Trophoblast cell (in vitro differentiated cells and primary cell): ENCODE measurements around the gene BRD4.

ENCODE experiments used
- DNase-seq, 2 donors: peaks; one replicate each; pipeline ENCODE4 v3.0.0-alpha.2; 2016
- H2AFZ ChIP-seq: 2 replicates; pipeline ENCODE4 v1.6.1; 2013; ENCODE audit warnings: low read length, moderate library complexity, mild to moderate bottlenecking; ENCODE audit not compliant: insufficient read depth, poor library complexity
- H2AK5ac ChIP-seq: 2 replicates; pipeline ENCODE4 v1.6.1; 2013; ENCODE audit warnings: mild to moderate bottlenecking, low read length
- H2BK120ac ChIP-seq: 2 replicates; pipeline ENCODE4 v1.6.1; 2013; ENCODE audit warnings: low read length, mild to moderate bottlenecking, moderate library complexity; ENCODE audit not compliant: insufficient read depth, poor library complexity
- H2BK12ac ChIP-seq: 2 replicates; pipeline ENCODE4 v1.6.1; 2013; ENCODE audit warnings: mild to moderate bottlenecking, low read length, moderate library complexity
- H2BK5ac ChIP-seq: 2 replicates; pipeline ENCODE4 v1.6.1; 2013; ENCODE audit warnings: low read length, low read depth, moderate library complexity, mild to moderate bottlenecking; ENCODE audit not compliant: poor library complexity
- H3K14ac ChIP-seq: 2 replicates; pipeline ENCODE4 v1.6.1; 2013; ENCODE audit warnings: mild to moderate bottlenecking, low read length
- H3K18ac ChIP-seq: 2 replicates; pipeline ENCODE4 v1.6.1; 2013; ENCODE audit warnings: mild to moderate bottlenecking, low read length
- H3K23ac ChIP-seq: 2 replicates; pipeline ENCODE4 v1.6.1; 2013; ENCODE audit warnings: low read length
- H3K27ac ChIP-seq: 2 replicates; pipeline ENCODE4 v1.5.1; 2013; ENCODE audit warnings: low read depth, mild to moderate bottlenecking, inconsistent platforms, low read length, moderate library complexity
- H3K27me3 ChIP-seq: 2 replicates; pipeline ENCODE4 v1.6.1; 2013; ENCODE audit warnings: inconsistent platforms, mild to moderate bottlenecking, low read length, moderate library complexity; ENCODE audit not compliant: insufficient read depth
- H3K36me3 ChIP-seq, 2 experiments: 1 replicate in 1 of 2; 2 replicates in 1 of 2; pipeline ENCODE4 v1.6.1; 2013; ENCODE audit warnings: low read length in 2 of 2, mild to moderate bottlenecking in 2 of 2, moderate library complexity in 1 of 2; ENCODE audit not compliant: insufficient read depth in 2 of 2, control insufficient read depth in 1 of 2
- H3K4ac ChIP-seq: 2 replicates; pipeline ENCODE4 v1.6.1; 2013; ENCODE audit warnings: low read depth, mild to moderate bottlenecking, low read length, moderate library complexity
- H3K4me1 ChIP-seq, 2 experiments: 1 replicate in 1 of 2; 2 replicates in 1 of 2; pipeline ENCODE4 v1.6.1; 2013; ENCODE audit warnings: low read length in 2 of 2, mild to moderate bottlenecking in 2 of 2, moderate library complexity in 1 of 2; ENCODE audit not compliant: insufficient read depth in 2 of 2, control insufficient read depth in 1 of 2
- H3K4me2 ChIP-seq: 2 replicates; pipeline ENCODE4 v1.6.1; 2013; ENCODE audit warnings: inconsistent platforms, mild to moderate bottlenecking, low read length, moderate library complexity
- H3K4me3 ChIP-seq: 2 replicates; pipeline ENCODE4 v1.5.1; 2013; ENCODE audit warnings: mild to moderate bottlenecking, low read depth, low read length, inconsistent platforms
- H3K79me1 ChIP-seq: one replicate; pipeline ENCODE4 v1.6.1; 2013; ENCODE audit warnings: low read length
- H3K79me2 ChIP-seq: 2 replicates; pipeline ENCODE4 v1.6.1; 2013; ENCODE audit warnings: low read length, mild to moderate bottlenecking; ENCODE audit not compliant: control insufficient read depth, insufficient read depth, poor library complexity
- H3K9ac ChIP-seq: 2 replicates; pipeline ENCODE4 v1.6.1; 2013; ENCODE audit warnings: mild to moderate bottlenecking, low read length
- H3K9me3 ChIP-seq: 2 replicates; pipeline ENCODE4 v1.6.1; 2013; ENCODE audit warnings: low read depth, mild to moderate bottlenecking, control low read depth, inconsistent platforms, low read length; ENCODE audit not compliant: insufficient read depth
- H4K12ac ChIP-seq: 2 replicates; pipeline ENCODE4 v1.6.1; 2013; ENCODE audit warnings: low read depth, mild to moderate bottlenecking, low read length, moderate library complexity
- H4K8ac ChIP-seq: 2 replicates; pipeline ENCODE4 v1.6.1; 2013; ENCODE audit warnings: low read depth, mild to moderate bottlenecking, low read length, moderate library complexity
- H4K91ac ChIP-seq: one replicate; pipeline ENCODE4 v1.6.1; 2013; ENCODE audit warnings: low read depth, mild to moderate bottlenecking, low read length, moderate library complexity
- WGBS: extraction: QIAGEN DNeasy Blood & Tissue Kit; methylation state at CpG from one replicate; pipeline ENCODE4 v1.1.7; 2013; ENCODE audit warnings: missing lambda C conversion rate; ENCODE audit not compliant: insufficient read length, insufficient coverage; ENCODE audit errors: extremely low coverage; 5-methylcytosine and 5-hydroxymethylcytosine counted together

The BRD4 gene

DNA sequence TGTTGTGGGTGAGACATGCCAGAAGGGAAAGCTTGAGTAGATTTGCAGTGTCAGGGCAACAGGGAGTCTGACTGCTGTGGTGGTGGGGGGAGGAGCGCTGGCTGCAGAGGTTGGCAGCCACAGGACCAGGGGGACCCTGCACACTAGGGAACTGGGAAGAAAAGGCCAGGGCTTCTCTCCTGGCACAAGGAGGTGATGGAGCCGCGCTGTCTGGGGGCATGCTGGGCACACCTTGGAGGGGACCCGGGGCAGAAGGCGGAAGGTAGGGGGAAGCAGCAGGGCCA is 86.2 kb downstream of the BRD4 start:
- no peak for DNase-seq
- Histone ChIP-seq H3K4me1 (peaks cover 25 to 26% of the 10 kb centered on the region in 2 experiments), H3K18ac (peak overlapping the region; percentile 13), H3K9ac (no peak overlapping the region), H2BK5ac (no peak overlapping the region), H3K9me3 (no peaks in the 10 kb centered on the region), H2BK12ac (no peak overlapping the region), H4K8ac (no peak overlapping the region), H3K79me2 (peaks cover 4% of the 10 kb centered on the region), H3K36me3 (peaks cover 76 to 82% of the 10 kb centered on the region in 2 experiments), H2AK5ac (no peak overlapping the region), H2BK120ac (no peak overlapping the region), H3K14ac (no peak overlapping the region), H3K4me3 (no peak overlapping the region), H2AFZ (no peak overlapping the region), H3K79me1 (peaks cover 14% of the 10 kb centered on the region), H3K27ac (no peak overlapping the region), H3K4me2 (no peak overlapping the region), H3K23ac (no peak overlapping the region), H3K27me3 (no peaks in the 10 kb centered on the region), H4K91ac (no peak overlapping the region), H3K4ac (no peak overlapping the region), H4K12ac (no peak overlapping the region)
- no CpG with 5 or more reads among the region's 5 CpGs for WGBS

DNA sequence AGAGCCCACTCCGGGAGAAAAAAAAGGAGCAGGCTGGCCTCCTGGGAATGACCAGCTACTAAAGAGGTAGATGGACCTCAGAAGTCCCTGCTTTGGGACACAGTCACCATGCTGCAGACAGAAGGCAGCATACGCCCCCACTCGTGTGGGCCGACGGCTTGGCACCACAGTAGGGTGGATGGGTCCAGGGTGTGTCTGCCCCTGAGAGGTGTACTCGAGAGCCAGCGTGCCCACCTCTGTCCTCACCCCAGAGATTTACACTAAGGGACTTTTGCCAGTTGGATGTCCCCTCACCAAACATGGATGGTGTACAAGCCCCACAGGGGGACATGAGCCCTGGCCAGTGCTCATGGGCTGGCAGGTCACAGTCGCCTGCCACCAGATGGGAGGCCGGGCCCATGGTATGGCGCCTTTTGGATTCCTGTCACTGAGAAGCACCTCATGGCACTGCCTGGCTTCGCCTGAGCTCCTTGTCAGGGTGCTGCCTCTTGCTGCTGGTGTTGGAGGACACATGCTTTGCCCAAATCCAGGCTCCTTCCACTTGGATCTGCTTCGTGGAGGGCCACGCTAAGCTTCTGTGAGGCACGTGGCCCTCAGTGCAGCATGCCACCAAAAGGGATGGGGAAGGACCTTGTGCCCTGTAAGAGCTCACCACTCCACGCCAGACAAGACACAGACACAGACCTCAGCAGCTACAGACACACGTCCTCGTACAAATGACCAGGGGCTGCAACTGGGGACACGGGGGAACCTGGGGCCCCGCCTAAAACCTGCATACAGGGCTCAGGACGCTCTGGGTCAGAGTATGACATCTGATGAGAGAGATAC is 86.8 kb downstream of the BRD4 start:
- Histone ChIP-seq H3K27ac (no peak overlapping the region), H3K9me3 (no peaks in the 10 kb centered on the region), H3K4me2 (no peak overlapping the region), H3K4ac (no peak overlapping the region), H3K79me1 (peaks cover 12% of the 10 kb centered on the region), H2BK12ac (no peak overlapping the region), H3K23ac (no peak overlapping the region), H2BK5ac (no peak overlapping the region), H2AFZ (no peak overlapping the region), H3K36me3 (peaks cover 82% of the 10 kb centered on the region in 2 experiments), H3K79me2 (peaks cover 4% of the 10 kb centered on the region), H3K18ac (peak overlapping the region; percentile 8), H2BK120ac (no peak overlapping the region), H3K4me1 (peaks cover 20 to 21% of the 10 kb centered on the region in 2 experiments), H4K8ac (no peak overlapping the region), H3K14ac (no peak overlapping the region), H3K27me3 (no peaks in the 10 kb centered on the region), H3K4me3 (no peak overlapping the region), H4K12ac (no peak overlapping the region), H3K9ac (no peak overlapping the region), H2AK5ac (no peak overlapping the region), H4K91ac (no peak overlapping the region)
- no CpG with 5 or more reads among the region's 20 CpGs for WGBS
- DNase-seq: no peak

DNA sequence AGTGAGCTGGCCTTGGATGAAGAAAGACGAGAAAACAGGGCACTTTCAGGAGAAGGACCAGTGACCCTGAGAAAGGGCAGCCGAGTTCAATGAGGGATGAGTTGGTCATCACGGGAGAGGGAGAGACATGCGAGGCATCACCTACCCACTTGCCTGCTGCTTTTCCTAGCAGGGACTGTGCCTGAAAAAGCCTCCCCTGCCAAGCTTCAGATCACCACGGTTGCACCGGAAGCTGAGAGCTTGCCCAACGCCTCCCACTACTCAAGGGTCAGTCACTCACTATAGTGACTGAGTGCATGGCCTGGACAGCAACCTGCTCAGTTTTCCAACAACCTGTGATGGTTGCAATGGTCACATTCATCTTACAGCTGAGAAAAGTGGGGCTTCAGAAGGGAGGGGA is 87.5 kb downstream of the BRD4 start:
- no peak overlapping the region for H2BK12ac ChIP-seq
- H3K27me3 ChIP-seq: no peaks in the 10 kb centered on the region
- peaks cover 8% of the 10 kb centered on the region for H3K79me1 ChIP-seq
- H3K9ac ChIP-seq: no peak overlapping the region
- no peak overlapping the region for H2BK120ac ChIP-seq
- H3K4me2 ChIP-seq: no peak overlapping the region
- H2AFZ ChIP-seq: no peak overlapping the region
- H2AK5ac ChIP-seq: no peak overlapping the region
- no CpG with 5 or more reads among the region's 7 CpGs for WGBS
- H3K36me3 ChIP-seq: peaks cover 89 to 90% of the 10 kb centered on the region in 2 experiments
- H2BK5ac ChIP-seq: no peak overlapping the region
- H3K9me3 ChIP-seq: no peaks in the 10 kb centered on the region
- no peak overlapping the region for H3K4ac ChIP-seq
- no peak overlapping the region for H4K91ac ChIP-seq
- no peak overlapping the region for H3K14ac ChIP-seq
- H4K12ac ChIP-seq: no peak overlapping the region
- no peak overlapping the region for H3K27ac ChIP-seq
- peaks cover 4% of the 10 kb centered on the region for H3K79me2 ChIP-seq
- peaks cover 13 to 14% of the 10 kb centered on the region in 2 experiments for H3K4me1 ChIP-seq
- H3K23ac ChIP-seq: no peak overlapping the region
- DNase-seq: no peak
- no peak overlapping the region for H3K4me3 ChIP-seq
- no peak overlapping the region for H3K18ac ChIP-seq
- no peak overlapping the region for H4K8ac ChIP-seq

DNA sequence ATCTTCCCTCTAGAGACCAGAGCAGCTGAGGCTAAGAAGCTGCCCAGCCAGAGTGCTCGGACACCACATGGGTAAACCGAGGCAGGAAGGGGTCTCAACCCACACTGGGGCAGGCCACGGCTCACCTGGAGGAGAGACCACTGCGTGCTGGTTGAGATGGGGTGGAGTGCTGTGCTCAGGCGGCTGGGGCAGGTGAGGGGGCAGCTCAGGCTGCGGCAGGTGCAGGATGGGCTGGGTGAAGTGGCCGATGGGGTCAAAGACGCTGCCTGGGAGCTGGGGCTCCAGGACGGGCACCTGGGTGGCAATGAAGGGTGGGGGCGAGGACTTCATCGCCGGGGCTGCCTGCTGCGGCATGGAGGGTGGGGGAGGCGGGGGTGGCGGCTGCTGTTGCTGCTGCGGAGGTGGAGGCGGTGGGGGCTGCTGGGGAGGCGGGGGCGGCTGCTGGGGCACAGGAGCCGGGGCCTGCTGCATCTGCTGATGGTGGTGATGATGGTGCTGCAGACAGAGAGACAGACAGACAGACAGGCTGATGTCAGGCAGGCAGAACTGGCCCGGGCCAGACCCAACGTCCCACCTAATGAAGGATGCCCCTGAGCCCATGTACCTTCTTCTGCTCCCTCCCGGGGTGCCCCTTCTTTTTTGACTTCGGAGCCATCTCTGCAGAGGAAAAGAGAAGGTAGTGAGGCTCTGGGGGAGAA is 88.1 kb downstream of the BRD4 start:
- Histone ChIP-seq H3K4me2 (no peak overlapping the region), H2BK12ac (no peak overlapping the region), H4K91ac (no peak overlapping the region), H3K36me3 (peaks cover 91 to 92% of the 10 kb centered on the region in 2 experiments), H2BK120ac (no peak overlapping the region), H4K12ac (no peak overlapping the region), H3K4ac (no peak overlapping the region), H3K18ac (no peak overlapping the region), H3K79me2 (peaks cover under 1% of the 10 kb centered on the region), H2AK5ac (no peak overlapping the region), H3K4me1 (peaks cover 9% of the 10 kb centered on the region in 2 experiments), H3K23ac (no peak overlapping the region), H3K9me3 (no peaks in the 10 kb centered on the region), H3K9ac (no peak overlapping the region), H3K79me1 (peaks cover 4% of the 10 kb centered on the region), H3K27me3 (no peaks in the 10 kb centered on the region), H3K27ac (no peak overlapping the region), H2BK5ac (no peak overlapping the region), H3K14ac (no peak overlapping the region), H2AFZ (no peak overlapping the region), H4K8ac (no peak overlapping the region), H3K4me3 (no peak overlapping the region)
- no peak for DNase-seq
- WGBS: no CpG with 5 or more reads among the region's 24 CpGs
